ENCODE measurements around the gene TNRC6C.

TNRC6C gene

GRCh38 chr17:78146881-78147280, 188.4 kb downstream of the TNRC6C start:
- Histone ChIP-seq H2AFZ (ENCODE audit: low read depth) (no peak overlapping the region), H3K79me2 (ENCODE audit: insufficient read depth, low read depth) (no peaks in the 10 kb centered on the region), H3K4me3 (IDR thresholded peaks at IDR 0.05; ENCODE audit: insufficient read depth, low read depth, low read length) (no peak overlapping the region), H3K36me3 (ENCODE audit: insufficient read depth) (no peaks in the 10 kb centered on the region), H3K4me2 (no peak overlapping the region), H3K9ac (no peak overlapping the region), H3K4me1 (ENCODE audit: low read depth, poor library complexity, severe bottlenecking) (peaks cover 71% of the 10 kb centered on the region), H3K27me3 (ENCODE audit: insufficient read depth, low read depth) (no peaks in the 10 kb centered on the region), H3K27ac (no peak overlapping the region), H4K20me1 (ENCODE audit: insufficient read depth) (no peaks in the 10 kb centered on the region)
- no peak for TF ChIP-seq CTCF (conservative IDR thresholded peaks at IDR 0.05; ENCODE audit: low read depth, low read length)

- Histone ChIP-seq H3K36me3 (ENCODE audit: insufficient read depth) (no peaks in the 10 kb centered on the region), H3K27ac (no peak overlapping the region), H3K4me2 (no peak overlapping the region), H3K4me3 (IDR thresholded peaks at IDR 0.05; ENCODE audit: insufficient read depth, low read depth, low read length) (no peak overlapping the region), H3K9ac (no peak overlapping the region), H2AFZ (ENCODE audit: low read depth) (no peak overlapping the region; the same call in 1 of the 2 replicates), H4K20me1 (ENCODE audit: insufficient read depth) (no peaks in the 10 kb centered on the region), H3K4me1 (ENCODE audit: low read depth, poor library complexity, severe bottlenecking) (peaks cover 71% of the 10 kb centered on the region), H3K79me2 (ENCODE audit: insufficient read depth, low read depth) (no peaks in the 10 kb centered on the region), H3K27me3 (ENCODE audit: insufficient read depth, low read depth) (no peaks in the 10 kb centered on the region)
- TF ChIP-seq CTCF (conservative IDR thresholded peaks at IDR 0.05; ENCODE audit: low read depth, low read length): no peak
Measured at GRCh38 chr17:78147315-78147998, 189.0 kb downstream of the TNRC6C start.

GRCh38 chr17:78148286-78149016, 189.9 kb downstream of the TNRC6C start:
- Histone ChIP-seq H3K9ac (no peak overlapping the region), H4K20me1 (ENCODE audit: insufficient read depth) (no peaks in the 10 kb centered on the region), H3K4me1 (ENCODE audit: low read depth, poor library complexity, severe bottlenecking) (peaks cover 71% of the 10 kb centered on the region), H3K27ac (no peak overlapping the region), H3K79me2 (ENCODE audit: insufficient read depth, low read depth) (no peaks in the 10 kb centered on the region), H3K27me3 (ENCODE audit: insufficient read depth, low read depth) (no peaks in the 10 kb centered on the region), H3K36me3 (ENCODE audit: insufficient read depth) (no peaks in the 10 kb centered on the region), H2AFZ (ENCODE audit: low read depth) (no peak overlapping the region), H3K4me3 (IDR thresholded peaks at IDR 0.05; ENCODE audit: insufficient read depth, low read depth, low read length) (no peak overlapping the region), H3K4me2 (no peak overlapping the region)
- no peak for TF ChIP-seq CTCF (conservative IDR thresholded peaks at IDR 0.05; ENCODE audit: low read depth, low read length)

GRCh38 chr17:78151514-78152008, 193.1 kb downstream of the TNRC6C start:
- H3K27ac ChIP-seq: no peak overlapping the region
- H3K36me3 ChIP-seq (ENCODE audit: insufficient read depth): no peaks in the 10 kb centered on the region
- TF ChIP-seq CTCF (conservative IDR thresholded peaks at IDR 0.05; ENCODE audit: low read depth, low read length): no peak
- H3K4me1 ChIP-seq (ENCODE audit: low read depth, poor library complexity, severe bottlenecking): peaks cover 72% of the 10 kb centered on the region
- H3K4me2 ChIP-seq: no peak overlapping the region
- no peak overlapping the region for H3K4me3 ChIP-seq (IDR thresholded peaks at IDR 0.05; ENCODE audit: insufficient read depth, low read depth, low read length)
- no peaks in the 10 kb centered on the region for H3K27me3 ChIP-seq (ENCODE audit: insufficient read depth, low read depth)
- H3K79me2 ChIP-seq (ENCODE audit: insufficient read depth, low read depth): no peaks in the 10 kb centered on the region
- no peak overlapping the region for H2AFZ ChIP-seq (ENCODE audit: low read depth)
- no peaks in the 10 kb centered on the region for H4K20me1 ChIP-seq (ENCODE audit: insufficient read depth)
- H3K9ac ChIP-seq: no peak overlapping the region

Data from KMS-11 (cell line).